ENCODE results near the gene PALLD.
A peak's percentile ranks its signal among the peaks of the same experiment; 100 is the strongest.
"Not testable (repeated sequence)": the region's sequence is repeated elsewhere in the genome, so short reads cannot be mapped to it uniquely, and the experiment has no call there.

PALLD gene

DNA sequence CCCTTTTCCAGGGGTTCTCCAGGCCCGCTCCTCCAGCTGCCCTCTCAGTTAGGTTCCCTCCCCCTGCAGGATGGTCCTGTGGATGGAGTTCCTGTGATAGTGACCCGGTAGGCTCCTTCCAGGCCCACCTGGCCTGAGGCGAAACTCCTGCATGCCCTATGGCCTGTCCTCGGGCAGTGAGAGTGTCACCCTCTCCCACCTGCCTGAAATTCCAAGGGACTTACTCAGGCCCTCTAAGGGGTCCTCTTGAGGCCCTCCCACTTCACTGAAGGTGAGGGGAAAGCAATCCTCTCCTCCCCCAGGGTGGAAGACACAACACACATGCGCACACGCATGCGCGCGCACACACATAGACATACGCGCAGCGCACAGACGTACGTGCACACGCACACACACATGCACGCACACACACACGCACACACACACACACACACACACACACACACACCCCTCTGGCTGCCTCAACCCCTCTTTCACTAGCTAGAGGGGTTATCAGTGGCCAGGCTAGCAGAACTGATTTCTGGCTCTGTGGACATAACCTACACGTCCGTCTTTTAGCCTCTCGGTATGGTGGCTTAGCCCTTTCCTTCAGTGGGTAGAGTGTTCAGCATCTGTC lies 297.3 kb downstream of the PALLD start:
- DNase-seq (ENCODE audit: low read depth, low spot score), result no peak

DNA sequence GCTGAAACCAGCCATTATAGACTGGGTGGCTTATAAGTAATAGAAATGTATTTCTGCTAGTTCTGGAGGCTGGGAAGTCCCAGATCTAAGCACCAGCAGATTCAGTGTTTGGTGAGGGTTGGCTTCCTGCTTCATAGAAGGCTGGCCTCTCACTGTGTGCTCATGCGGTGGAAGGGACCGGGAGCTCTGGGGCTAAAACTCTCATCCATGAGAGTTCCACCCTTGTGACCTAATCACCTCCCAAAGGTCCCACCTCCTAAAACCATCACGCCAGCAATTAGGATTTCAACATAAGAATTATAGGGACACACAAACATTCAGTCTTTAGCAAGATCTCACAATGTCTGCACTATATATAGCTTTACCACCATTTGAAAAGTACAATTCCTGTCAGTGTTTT lies 298.0 kb downstream of the PALLD start:
- DNase-seq (ENCODE audit: low read depth, low spot score), result no peak

DNA sequence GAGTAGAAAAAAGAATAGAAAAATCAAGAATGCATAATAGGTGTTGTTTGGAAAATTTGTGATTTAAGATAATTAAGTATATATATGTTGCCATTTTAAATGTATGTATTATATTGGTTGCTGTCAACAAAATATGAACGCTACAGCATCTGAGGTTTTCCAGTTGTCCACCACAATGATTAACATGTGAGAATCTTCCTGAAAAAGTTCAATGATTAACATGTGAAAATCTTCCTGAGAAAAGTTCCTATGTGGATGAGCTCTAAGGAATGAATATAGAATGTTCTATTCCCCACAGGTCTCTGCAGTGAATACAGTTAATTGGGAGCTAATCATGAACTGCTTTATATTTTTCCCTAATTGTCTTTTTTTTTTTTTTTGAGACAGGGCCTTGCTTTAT lies 298.5 kb downstream of the PALLD start:
- no peak for DNase-seq (ENCODE audit: low read depth, low spot score)

DNA sequence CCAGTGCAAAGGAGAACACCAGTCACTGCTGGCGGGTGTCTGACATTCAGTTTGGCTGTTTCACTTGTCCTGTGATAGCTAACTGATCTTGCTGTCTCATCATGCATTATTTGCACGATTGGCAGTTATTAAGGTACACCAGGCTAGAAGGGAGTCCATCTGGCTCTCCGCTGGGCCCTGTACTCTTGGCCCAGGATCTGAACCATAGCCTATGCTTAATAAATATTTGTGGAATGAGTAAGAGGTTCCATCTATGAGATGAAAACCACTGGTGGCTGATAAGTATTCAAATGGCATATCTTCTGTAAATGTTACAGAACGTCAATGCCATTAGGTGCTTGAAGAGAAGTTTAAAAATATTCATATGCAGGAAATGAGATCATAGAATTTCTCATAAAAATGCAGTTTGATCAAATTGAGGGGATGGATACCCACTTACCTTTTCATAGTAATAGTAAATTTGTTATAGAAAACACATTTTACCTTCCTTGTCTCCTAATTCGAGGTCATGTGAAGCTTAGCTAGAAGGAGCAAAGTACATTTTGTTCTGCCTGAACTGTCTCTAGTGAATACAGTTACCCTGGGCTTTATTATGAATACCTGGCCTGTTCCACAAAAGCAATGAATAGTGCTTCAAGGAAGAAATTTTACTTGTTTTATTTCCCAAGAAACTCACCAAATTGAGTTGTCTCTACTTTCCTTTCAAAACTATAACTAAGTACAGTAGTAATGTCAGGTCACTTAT lies 299.7 kb downstream of the PALLD start:
- DNase-seq (ENCODE audit: low read depth, low spot score), result no peak

DNA sequence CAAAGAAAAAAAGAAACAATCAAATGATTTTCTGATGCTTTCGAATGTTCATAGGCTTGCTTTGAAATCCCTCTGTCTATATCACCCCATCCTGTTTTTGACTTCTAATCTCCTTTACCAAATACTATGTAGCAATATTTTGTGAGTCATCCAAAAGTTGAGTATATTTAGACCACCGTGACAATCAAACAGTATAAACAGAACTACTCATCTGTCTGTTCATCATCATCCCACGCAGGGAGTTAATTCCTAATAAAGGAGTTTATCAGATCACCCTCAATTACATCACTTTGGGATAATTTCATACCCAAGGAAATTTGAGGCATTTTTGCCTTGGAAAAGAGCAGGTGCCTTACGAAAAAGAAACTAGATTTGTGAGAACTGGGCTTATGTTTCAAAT lies 300.3 kb downstream of the PALLD start:
- DNase-seq (ENCODE audit: low read depth, low spot score), result no peak

DNA sequence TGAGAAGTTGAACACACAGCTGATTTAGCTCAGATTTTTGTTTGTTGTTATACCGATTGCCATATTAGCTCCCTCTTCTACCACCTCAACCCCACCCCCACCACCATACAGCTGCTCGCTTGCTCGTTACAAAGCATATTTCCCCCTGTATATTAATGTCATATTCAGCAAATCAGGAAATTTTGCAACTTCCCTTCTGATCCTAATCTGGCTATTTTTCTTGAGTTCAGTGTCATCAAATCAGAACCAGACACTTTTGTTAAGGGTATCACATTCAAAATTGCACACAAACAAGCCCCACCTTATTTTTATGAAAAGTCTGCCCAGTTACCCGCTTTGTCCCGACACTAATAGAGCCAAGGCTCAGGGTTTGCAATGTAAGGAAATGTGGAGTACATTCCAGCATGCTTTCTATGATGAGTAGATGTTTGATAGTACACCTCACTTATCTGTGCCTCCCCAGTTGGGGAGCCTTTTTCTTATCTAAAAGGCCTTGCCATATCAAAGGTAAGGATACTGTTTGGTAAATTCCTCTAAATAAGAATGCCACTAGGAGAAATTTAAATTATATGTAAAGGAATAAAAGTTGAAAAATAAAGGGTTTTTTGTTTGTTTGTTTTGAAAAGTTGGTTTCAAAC lies 301.0 kb downstream of the PALLD start:
- DNase-seq (ENCODE audit: low read depth, low spot score), result no peak

DNA sequence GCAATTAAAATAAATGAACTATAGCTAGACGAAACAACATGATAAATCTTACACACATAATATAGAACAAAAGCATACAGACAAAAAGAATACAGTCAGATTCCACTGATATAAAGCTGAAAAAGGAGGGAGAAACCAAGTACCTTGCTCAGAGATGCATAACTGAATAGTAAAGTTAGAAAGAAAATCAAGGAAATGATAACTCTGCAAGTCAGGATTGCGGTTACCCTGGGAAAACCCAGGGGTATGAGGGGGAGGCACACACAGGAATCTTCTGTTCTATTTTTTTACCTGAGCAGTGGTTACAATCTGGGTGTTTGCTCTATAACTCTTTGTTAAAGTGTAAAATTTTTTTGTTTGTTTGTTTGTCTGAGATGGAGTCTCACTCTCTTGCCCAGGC lies 304.1 kb downstream of the PALLD start:
- DNase-seq (ENCODE audit: low read depth, low spot score), result no peak

DNA sequence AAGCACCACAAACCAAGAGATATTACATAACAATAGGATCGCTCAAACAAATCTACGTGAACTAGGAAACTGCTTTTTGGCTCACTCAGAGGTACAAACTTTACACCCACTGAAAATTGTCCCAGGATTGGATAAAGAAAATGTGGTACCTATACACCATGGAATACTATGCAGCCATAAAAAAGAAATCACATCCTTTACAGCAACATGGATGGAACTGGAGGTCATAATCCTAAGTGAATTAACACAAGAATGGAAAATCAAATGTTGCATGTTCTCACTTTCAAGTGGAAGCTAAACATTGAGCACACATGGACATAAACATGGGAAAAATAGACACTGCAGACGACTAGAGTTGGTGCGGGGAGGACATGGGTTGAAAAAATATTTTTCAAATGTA lies 305.4 kb downstream of the PALLD start:
- DNase-seq (ENCODE audit: low read depth, low spot score), result no peak

DNA sequence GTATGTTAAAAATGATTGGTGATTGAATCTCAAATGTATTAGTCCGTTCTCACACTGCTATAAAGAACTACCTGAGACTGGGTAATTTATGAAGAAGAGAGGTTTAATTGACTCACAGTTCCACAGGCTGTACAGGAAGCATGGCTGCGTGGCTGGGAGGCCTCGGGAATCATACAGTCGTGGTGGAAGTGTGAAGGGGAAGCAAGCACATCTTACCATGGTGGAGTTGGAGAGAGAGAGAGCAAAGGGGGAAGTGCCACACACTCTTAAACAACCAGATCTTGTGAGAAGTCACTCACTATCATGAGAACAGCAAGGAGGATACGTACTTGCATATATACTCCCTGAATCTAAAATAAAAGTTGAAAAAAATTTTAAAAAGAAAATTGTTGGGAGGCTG lies 306.2 kb downstream of the PALLD start:
- not testable (repeated sequence) for DNase-seq (ENCODE audit: low read depth, low spot score)

DNA sequence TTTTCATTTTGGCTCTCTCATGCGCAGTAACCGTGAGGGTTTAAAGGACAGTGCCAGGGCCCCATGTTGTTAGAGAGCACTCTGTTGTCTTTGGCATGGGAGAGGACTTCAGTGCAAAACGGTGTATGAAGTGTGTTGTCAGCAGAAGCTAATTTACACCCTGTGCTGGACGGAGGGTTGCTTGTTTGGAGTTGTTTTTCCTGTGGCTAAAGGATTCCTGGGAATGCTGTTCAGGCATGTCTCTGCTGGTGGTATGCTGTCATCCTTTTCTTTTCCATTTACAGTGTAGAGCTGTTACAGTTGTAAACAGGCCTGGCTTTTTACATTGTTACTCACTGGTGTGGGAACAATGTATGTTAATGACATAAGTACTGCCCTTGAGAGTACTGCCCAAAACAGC lies 306.9 kb downstream of the PALLD start:
- DNase-seq (ENCODE audit: low read depth, low spot score), result peak; percentile 92

DNA sequence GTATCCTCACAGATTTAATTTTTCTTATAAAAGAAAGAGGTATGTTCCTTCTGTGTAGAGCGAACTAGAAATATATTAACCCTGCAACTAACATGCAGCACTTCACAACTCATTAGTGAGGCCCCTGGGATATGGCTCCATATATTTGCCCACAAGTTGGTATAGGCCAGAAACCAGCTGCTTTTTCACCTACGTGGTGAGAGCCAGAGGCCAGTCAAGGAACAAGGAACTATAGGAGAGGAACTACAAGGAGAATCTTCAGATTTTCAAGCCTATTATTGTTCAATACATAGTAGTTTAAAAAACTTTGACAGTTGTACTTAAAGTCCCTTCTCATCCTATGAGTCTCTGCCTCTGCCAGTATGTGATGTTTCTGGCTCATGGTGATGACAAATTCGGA lies 307.3 kb downstream of the PALLD start:
- DNase-seq (ENCODE audit: low read depth, low spot score), result peak; percentile 12

DNA sequence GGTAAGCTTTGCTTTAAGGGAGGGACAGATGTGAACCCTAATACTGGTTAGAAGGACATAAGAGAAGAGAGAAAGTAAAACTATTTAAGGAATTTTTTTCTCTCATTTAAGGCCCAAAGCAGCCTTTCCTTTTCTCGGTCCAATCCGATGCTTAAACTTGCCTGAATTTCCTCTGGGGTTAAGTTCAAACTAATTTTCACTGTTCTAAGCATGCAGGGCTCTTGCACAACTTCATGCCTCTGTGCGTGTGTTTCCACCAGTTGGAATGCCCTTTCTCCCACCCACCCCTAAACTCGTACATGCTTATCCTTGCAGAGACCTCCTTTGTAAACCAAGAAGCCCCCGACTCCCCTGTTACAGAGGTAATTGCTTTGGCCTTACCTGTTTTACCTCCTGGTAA lies 308.5 kb downstream of the PALLD start:
- DNase-seq (ENCODE audit: low read depth, low spot score), result no peak

DNA sequence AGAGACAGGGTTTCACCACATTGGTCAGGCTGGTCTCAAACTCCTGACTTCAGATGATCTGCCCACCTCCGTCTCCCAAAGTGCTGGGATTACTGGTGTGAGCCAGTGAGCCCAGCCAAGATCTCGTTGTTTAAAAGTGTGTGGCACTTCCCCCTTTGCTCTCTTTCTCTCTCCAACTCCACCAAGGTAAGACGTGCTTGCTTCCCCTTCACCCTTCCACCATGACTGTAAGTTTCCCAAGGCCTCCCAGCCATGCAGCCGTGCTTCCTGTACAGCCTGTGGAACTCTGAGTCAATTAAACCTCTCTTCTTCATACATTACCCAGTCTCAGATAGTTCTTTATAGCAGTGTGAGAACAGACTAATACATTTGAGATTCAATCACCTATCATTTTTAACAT lies 309.4 kb downstream of the PALLD start:
- not testable (repeated sequence) for DNase-seq (ENCODE audit: low read depth, low spot score)

DNA sequence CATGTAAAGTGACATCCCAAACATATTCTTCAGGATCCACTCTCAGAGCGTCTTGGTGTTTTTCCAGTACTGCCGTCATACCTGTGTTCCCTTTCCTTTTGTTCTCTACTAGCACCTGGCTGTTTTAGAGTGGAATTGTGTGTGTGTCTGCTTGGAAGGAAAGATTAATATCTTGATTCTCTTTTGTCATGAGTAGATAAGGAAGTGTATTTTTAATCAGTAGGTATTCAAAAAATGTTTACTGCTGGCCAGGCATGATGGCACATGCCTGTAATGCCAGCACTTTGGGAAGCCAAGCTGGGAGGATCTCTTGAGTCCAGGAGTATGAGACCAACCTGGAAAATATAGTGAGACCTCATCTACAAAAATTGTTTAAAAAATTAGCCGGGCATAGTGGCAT lies 314.4 kb downstream of the PALLD start:
- no peak for DNase-seq (ENCODE audit: low read depth, low spot score)

DNA sequence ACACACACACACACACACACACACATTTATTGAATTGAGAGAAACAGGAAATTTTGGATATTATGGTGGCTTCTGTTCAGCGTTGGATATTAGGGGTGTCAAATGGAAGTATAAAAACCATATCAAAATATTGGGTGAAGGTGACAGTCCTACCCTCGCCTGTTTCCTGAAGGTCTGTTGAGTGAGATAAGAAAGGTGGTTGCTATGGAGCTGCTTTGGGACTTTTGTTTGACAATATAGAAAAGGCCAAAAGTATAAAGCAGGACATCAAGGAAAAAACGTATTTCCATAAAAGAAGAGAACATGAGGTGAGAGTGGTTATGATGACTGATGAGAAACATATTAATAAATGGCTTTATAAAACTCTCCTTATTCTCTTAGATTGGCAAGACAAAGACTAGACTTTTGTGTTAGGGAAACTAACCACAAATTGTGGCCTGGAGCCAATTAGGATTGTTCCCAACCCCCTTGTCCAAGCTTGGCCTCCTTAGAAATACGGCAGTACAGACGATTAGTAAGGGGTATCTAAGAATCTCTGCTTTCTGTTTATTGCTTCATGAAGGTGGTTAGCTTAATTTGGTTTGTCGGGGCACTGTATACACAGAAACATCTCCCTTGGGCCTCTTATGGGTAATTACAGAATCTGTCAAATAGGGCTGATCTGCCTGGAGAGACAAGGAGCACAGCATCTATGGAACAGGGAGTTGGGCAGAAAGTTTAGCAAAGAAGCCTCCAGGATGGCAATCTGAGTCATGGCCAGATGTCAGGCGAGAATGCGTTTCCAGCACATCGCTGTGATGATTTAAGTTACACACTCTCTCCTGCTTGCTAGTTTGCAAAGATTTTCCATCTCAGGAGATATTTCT lies 315.2 kb downstream of the PALLD start:
- DNase-seq (ENCODE audit: low read depth, low spot score), result peak; percentile 52

DNA sequence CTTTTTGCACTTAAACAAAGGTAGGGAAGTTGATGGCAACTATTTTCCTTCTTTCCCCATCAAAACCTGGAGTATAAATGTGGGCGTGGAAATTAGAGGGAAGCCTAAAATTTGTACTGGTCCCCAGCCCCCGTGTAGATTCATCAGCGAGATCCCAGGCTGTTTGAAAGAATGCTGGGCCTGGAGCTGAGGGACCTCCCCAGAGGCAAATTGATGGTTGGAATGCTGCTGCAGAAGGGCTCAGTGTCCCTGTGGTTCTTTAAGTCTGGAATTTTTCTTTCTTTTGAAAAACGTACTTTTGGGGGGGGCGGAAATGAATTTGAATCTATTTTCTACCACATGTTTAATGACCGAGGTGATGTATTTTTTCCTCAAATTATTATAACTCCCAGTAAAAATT lies 316.0 kb downstream of the PALLD start:
- DNase-seq (ENCODE audit: low read depth, low spot score), result peak; percentile 76

DNA sequence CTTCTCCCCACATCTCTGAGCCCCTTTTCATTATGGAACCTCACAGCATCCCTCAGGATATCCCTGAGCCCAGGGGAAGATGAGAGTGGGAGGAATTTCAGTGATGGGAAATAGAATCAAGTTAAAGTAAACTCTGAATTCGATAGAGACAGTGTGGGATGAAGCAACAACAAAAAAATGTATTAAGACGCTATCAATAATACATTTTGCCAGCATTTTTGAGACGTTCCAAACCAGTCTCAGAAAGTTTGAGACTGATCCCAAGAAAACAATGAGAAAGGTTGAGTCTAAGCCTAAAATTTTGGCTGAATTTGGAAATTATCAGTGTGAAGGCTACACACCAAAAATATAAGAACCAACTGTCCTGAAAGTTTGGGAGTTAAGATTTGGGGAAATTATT lies 317.0 kb downstream of the PALLD start:
- DNase-seq (ENCODE audit: low read depth, low spot score), result no peak

DNA sequence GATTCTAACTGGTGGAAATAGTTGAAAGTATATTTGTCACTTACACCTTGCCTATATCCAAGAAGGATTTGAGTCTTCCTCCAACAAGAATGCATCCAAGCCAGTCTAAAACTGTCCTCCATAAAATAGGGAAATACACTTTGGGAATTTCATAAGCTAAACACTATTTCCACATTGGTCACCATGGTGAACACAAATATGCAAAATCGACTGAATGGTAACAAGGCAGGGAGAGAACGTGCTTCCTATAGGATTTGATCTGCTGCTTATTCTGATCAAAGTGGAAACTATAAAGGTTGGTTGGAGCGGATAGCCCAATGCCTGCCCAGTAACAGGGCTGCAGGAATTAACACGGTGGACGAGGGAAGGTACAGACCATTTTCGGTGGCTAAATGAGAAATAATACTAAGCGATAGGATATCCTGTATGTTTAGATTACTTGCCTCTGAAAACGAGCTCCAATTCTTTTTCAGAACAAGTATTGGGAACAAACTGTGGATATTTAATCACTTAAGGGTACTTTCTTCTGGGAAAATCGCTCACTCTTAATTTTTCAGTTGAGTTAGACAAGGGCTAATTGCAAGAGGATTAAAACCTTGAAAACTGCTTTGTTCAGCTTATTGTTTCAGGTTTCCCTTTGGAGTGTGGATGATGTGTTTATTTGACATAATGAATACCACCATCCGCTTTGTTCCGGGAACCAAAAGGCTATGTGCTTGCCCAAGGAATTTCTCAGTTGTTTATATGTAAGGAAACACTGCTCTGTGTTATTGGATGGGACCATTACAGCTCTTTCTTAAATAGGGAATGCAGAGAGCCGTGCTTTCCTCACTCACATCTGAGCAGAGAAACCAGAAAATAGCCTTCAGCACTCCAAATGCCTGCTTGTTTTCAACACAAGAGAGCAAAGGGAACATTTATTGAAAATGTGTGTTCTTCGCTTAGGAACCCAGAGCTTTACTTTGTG lies 318.8 kb downstream of the PALLD start:
- peak; percentile 47 for DNase-seq (ENCODE audit: low read depth, low spot score)

DNA sequence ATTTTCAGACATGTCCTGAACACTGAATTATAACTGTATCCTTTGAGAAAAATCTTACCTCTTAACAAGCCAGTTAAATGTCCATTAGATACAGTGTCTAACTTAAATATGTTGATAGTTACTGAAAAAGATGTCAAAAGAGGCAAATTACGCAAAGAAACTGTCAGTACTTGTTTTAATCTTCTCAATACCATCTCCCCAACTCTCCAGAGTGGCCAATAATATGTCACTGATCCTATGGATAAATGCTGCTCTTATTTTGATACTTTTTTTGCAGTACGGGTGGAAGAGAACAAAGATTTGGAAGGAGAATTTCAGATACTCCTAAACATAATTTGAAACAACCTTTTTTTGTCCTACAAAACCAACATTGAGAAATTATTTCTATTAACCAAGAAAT lies 320.5 kb downstream of the PALLD start:
- DNase-seq (ENCODE audit: low read depth, low spot score), result no peak

DNA sequence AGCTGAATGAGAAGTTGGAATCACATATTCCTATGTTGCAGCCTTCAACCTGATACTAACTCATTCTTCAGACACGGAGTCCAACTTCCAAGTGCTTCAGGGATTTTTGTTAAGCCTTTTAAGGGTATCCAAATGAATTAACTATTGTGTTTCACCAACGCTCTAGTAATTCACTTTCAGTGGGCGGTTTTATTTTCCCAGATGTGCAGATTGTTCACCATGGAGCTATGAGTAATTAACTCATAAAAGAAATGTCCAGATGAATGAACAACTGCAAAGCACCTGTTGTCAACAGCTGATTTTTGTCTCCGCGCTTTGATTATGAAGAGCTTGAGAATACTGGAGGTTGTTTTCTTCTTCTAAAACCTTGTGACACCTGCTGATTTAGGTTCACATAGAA lies 325.6 kb downstream of the PALLD start:
- DNase-seq (ENCODE audit: low read depth, low spot score), result no peak

DNA sequence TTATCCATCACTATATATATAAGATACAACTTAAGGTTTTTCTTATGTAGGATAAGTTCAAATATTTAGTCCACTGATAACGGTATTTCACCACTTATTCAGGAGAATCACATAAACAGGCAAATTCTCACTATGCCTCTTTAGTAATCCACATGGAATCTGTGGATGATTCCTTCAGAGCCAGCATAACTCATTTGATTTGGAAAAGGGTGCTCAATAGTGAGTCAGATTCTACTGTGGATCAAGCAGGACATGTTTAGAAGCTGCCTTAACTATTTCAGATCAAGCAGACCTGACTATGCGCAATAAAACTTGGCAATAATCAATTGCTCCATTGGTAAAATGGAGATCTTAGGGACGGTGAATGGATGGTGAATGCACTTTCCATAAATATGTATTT lies 329.1 kb downstream of the PALLD start:
- DNase-seq (ENCODE audit: low read depth, low spot score), result no peak
